ENCODE measurements around the gene KCTD16.

The KCTD16 gene

DNA sequence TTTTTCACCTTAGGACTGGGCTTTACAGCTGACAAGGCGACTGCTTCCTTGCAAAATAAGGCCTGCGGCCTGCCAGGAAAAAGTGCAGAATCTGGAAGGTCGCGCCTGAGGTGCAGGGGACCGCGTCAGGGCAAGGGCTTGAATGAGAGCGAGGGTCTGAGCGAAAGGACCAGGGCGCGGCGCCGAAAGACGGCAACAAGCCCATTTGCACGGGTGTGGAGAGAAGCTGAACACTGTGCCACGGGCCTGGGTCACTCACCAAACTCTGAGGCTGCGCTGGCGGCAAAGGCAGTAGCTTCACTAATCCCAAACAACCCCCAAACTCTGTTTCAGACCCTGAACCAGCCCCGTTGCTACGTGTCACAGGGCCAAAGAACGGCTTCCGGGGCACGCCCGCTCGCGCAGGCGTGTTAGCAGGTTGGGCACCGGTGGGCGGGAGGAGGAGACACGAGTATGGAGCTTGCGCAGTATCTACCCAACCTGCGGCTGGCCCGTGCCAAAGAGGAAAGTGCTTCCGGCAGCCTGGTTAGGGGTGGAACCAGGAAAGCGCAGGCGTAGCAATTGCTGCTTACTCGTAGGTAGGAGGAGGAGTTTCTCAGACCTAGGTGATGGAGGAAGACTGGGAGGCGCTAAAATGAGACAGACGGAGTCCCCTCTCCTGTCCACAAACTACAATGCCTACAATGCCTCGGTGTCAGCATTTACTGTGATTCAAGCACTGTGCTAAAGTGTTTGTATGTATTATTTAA, at the start of gene KCTD16, which contains the start of gene YIPF5:
Gene KCTD16 (plus strand): TSS at position 598 of the 749 bp plus-strand sequence.
Gene YIPF5 (minus strand): TSS at position 384 of the 749 bp plus-strand sequence. CDS start 704 bp downstream, outside the sequence.
- peak; percentile 93 for DNase-seq (ENCODE audit: low spot score)

DNA sequence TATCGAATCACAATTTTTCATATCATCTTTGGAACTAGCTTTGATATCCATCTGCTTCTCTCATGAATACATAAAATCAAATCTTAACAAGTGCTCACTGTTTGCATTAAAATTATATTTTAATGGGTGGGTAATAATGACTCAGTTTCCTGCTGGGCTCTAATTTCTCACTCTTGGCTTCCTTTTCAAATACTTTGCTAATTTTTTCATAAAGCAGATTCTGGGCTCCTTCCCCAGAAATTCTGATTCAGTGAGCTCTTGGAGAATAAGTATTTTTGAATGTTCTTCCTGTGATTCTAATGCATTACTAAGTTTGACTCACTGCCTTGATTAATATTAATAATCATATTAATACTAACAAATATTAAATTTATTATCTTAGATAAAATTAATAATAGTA, 49.1 kb upstream of the KCTD16 start:
- no peak for DNase-seq (ENCODE audit: low spot score)

- DNase-seq (ENCODE audit: low spot score): no peak
Observed at GRCh38 chr5:144122081-144122480, 48.6 kb upstream of the KCTD16 start.

DNA sequence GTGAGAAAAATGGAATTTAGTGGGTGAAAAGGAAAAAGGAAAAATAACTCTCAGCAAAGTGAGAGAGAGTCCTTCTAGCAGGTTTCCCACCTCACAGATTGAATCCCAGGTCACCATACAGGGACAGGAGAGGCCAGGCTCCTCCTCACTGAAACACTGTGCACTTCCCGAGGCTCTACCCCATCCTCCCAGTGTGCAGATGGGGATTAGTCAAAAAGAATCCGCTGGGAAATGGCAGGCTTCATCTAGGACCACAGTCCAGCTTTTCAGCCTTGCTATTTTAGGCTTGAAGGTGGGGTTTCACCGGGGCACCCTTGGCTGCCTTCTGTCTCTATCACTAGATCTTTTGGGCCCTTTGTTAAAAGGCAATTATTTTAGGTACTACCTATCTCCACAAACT, 48.0 kb upstream of the KCTD16 start:
- DNase-seq (ENCODE audit: low spot score): no peak

DNA sequence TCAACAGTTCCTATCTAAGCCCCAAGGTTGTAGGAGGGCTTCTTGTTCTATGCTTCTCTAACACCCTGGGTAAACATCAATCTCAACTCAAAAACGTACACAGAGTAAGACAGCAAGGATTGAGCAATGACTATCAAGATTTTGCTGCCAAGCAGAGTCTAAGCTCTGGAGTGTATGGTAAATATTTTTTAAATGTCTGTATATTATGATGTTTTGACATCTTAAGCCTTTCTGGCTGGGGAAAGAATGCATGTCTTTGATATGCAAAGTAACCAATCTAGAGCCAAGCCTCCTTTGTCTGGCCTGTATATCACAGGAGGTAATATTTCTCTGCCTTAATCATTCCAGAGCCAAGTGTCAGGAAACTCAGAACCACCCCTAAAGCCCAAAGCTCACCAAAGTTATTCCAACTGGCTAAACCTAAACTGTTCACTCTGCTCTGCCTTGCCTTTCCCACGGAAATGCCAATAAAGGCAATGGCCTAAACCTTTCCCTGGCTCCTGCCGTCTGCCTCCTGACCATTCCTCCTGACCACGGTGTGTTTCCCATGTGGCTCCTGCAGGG, 45.4 kb upstream of the KCTD16 start:
- no peak for DNase-seq (ENCODE audit: low spot score)

DNA sequence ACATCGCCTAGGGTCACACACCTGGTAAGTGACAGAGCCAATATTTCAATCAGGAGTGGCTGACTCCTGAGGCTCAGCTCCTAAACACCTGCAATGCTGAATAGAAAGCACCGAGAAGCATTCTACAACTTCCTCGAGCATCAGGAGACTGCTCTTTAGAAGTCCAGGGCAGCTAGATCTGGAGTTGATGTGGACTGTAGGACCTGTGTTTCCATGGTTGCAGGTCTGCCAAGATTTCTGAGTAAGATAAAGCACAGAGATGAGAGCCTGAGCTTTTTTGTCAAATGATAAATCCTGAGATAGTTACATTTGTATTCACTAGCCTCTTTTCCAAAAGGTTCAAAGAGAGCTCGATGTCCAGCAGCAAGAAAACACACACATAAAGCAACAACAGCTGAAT, 44.0 kb upstream of the KCTD16 start:
- DNase-seq (ENCODE audit: low spot score): no peak

- DNase-seq (ENCODE audit: low spot score): no peak
Observed at GRCh38 chr5:144128844-144129243, 41.8 kb upstream of the KCTD16 start.

GRCh38 chr5:144130306-144130705, 40.4 kb upstream of the KCTD16 start:
- no peak for DNase-seq (ENCODE audit: low spot score)

DNA sequence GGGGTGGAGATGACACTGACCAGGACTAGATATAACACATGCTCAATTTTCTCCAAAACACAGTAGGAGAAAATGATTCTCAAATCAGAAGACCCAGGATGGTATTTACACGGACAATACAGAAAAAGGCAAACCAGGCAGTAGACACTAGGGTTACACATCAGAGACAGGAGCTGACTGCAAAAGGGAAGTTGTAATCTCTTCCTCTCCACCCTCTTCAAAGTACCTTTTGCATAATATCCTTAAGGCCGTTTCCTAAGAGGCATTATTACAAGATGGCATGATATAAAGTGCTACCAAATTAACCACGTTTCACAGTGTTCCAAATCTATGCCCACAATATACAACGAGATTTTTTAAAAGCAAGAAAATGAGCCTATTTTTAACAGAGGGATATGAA, 39.4 kb upstream of the KCTD16 start:
- DNase-seq (ENCODE audit: low spot score): no peak

- DNase-seq (ENCODE audit: low spot score): no peak
Observed at GRCh38 chr5:144133050-144133633, 37.5 kb upstream of the KCTD16 start.

- DNase-seq (ENCODE audit: low spot score): no peak
Observed at GRCh38 chr5:144134194-144134826, 36.4 kb upstream of the KCTD16 start.

DNA sequence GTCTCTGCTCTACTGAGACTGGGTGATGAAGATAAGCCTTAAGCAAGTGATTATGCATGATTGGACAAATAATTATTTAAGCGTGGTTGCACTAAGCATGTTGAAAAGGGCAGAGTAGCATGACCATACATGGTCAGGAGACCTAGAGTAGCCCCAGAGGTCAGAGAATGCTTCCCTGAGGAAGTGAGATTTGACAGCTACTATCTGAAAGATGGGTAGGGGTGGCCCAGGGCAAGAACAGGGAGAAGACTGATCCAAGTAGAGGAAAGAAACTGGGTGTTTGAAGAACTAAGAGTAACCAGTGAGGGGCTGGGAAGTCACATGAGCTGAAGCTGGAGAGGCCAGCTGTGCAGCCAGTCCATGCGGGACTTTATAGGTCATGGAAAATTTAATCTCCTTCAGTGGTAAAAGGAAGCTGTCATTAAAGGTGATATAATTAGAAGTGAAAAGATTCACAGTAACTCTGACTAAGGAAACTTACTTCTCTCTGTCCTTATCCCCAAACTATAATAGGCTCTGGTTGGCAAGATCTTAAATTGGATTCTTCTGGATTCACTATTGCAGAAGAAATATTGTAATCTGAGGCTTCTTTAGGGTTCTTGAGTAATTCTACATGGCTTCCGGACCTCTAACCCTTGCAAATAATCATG, 35.4 kb upstream of the KCTD16 start:
- no peak for DNase-seq (ENCODE audit: low spot score)

GRCh38 chr5:144139586-144139985, 31.1 kb upstream of the KCTD16 start:
- peak; percentile 53 for DNase-seq (ENCODE audit: low spot score)

- no peak for DNase-seq (ENCODE audit: low spot score)
Observed at GRCh38 chr5:144141585-144141984, 29.1 kb upstream of the KCTD16 start.

DNA sequence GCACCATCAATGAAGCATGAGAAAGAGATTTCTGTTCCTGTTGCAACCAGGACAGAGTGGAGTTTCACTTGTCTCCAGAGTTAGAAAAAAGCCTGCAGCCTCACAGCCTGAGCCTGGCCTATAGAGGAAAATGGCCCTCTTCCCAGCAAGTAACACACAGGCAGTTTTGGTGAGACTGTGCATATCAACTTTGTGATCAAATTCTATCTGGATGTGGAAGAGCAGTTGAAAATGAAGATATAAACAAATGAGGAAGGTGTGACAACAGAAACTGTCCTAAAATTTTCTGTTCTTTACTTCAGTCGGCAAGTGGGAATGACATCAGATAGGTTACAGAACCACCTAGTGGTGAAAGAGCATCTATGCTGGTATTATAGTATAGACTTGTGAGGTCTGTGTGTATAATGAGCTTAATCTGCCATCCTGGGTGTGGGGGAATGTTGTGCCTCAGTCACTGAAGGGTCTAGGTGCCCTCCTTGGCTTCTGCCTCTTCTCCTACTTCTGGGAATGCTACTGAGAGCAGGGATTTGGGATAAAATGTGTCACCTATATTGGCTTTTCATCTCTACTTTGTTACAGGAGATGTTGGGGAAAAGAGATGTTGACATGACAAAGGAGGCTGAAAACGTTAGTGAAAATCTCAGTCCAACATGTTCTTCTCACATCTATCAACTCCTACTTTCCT, 28.4 kb upstream of the KCTD16 start:
- peak; percentile 67 for DNase-seq (ENCODE audit: low spot score)

DNA sequence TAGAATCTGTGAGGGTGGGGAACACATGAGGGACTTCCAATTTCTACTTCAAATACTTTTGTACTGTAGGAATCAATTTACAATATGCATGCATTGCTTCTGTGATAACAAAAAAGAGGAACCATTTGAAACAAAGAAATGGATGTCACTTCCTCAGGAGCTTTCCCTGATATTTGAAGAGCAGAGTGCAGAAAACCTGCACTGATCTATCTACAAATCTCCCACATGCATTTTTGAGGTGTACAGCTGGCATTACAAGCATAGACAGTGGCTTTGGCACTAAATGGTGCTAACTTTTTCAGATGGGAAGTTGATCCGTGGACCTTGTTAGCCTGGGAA, 27.9 kb upstream of the KCTD16 start:
- no peak for DNase-seq (ENCODE audit: low spot score)

DNA sequence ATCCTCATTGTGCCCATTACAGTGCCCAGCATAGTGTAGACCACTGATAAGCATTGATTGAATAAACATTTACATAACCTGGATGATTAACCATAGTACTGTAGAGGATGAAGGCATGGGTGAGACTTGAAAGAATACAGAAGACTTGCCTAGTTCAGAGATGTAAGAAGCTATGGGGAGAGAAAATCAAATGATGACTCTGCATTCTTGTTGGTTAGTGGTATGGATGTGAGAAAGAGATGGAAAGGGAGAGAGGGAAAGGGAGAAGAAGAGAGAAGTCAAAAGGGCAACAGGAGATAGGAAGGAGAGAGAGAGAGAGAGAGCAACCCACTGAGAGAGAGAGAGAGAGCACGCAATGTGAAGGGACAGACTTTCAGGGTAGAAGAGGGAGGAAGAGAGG, 27.0 kb upstream of the KCTD16 start:
- DNase-seq (ENCODE audit: low spot score): no peak

GRCh38 chr5:144144956-144145751, 25.5 kb upstream of the KCTD16 start:
- DNase-seq (ENCODE audit: low spot score): no peak

DNA sequence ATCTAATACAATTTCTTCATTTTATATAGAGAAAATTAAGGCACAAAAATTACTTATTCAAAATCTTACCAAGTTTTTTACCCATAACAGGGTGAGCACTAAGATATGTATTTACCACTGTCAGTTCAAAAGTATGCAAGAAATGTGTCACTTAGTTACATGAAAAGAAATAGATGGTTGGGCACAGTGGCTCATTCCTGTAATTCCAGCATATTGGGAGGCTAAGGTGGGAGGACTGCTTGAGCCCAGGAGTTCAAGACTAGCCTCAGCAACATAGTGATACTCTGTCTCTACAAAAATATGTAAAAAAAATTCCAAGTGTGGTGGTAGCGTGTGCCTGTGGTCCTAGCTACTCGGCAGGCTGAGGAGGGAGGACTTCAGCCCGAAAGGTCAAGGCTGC, 19.6 kb upstream of the KCTD16 start:
- no peak for DNase-seq (ENCODE audit: low spot score)

- no peak for DNase-seq (ENCODE audit: low spot score)
Observed at GRCh38 chr5:144156767-144157171, 13.9 kb upstream of the KCTD16 start.

GRCh38 chr5:144162686-144163085, 8.0 kb upstream of the KCTD16 start:
- no peak for DNase-seq (ENCODE audit: low spot score)
